WI38 (cell line): ENCODE data around the gene APOBR.

Experiments used
- H3K4me3 ChIP-seq: 2 replicates; pipeline ENCODE4 v1.5.1; 2011; ENCODE audit warnings: low read depth, mild to moderate bottlenecking, control low read depth, low read length
- TF ChIP-seq, protein P1 (sequence below): IDR thresholded peaks from 2 replicates; pipeline ENCODE4 v1.5.1; 2012; ENCODE audit warnings: low read depth, mild to moderate bottlenecking, control low read depth, low read length

Gene APOBR

DNA sequence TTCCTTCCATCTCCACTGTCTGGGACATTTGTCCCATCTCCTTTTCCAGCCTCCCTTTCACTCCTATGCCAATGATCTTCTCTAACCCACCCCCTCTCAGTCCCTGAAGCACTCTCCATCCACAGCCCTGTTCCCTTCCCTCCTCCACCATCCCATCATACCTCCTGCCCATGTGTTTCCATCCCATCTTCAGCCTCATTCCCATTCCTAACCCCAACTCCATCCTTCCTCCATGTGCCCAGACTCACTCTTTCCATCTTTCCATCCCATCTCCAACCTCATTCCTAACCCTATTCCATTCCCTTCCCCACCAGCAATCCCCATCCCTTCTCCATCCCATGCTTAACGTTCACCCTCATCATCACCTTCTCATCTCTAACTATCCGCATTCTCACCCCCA, 7.8 kb downstream of the APOBR start:
- TF ChIP-seq, protein P1, sequence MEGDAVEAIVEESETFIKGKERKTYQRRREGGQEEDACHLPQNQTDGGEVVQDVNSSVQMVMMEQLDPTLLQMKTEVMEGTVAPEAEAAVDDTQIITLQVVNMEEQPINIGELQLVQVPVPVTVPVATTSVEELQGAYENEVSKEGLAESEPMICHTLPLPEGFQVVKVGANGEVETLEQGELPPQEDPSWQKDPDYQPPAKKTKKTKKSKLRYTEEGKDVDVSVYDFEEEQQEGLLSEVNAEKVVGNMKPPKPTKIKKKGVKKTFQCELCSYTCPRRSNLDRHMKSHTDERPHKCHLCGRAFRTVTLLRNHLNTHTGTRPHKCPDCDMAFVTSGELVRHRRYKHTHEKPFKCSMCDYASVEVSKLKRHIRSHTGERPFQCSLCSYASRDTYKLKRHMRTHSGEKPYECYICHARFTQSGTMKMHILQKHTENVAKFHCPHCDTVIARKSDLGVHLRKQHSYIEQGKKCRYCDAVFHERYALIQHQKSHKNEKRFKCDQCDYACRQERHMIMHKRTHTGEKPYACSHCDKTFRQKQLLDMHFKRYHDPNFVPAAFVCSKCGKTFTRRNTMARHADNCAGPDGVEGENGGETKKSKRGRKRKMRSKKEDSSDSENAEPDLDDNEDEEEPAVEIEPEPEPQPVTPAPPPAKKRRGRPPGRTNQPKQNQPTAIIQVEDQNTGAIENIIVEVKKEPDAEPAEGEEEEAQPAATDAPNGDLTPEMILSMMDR, result no peak

DNA sequence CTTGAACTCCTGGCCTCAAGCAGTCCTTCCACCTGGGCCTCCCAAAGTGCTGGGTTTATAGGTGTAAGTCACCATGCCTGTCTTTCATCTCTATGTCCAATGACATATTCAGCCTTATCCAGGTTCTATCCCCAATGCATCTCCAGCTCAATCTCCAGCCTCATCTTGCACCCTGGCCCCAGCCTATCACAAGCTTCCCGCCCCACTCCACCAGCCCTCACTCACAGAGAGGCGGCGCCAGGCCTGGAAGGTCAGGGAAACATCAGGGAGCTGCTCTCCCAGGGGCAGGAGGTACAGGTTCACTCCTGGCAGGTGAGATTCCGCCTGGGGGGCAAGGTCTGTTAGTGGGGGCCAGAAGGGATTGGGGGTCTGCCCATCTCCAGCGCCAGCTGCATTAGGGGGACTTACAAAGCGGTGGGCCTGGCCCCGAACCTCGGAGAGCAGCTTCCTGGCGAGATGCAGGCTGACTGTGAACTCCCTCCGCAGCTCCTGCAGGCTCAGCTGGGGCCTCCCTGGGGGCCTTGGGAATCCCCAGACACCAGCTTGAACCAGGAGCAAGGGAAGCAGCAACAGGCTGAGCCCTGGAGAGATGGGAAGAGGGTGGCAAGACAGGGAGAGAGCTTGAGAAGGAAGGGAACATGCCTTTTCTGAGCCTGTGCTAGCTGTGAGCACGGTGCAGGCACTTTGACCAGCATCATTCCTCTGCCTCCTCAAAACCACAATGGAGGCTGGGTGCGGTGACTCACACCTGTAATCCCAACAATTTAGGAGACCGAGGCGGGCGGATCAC, 9.2 kb downstream of the APOBR start:
- H3K4me3 ChIP-seq, result no peak overlapping the region
- TF ChIP-seq, protein P1, result no peak

More for the DNA sequence above, 7.8 kb downstream of the APOBR start:
- no peak overlapping the region for H3K4me3 ChIP-seq

GRCh38 chr16:28504707-28505404, 10.4 kb downstream of the APOBR start:
- H3K4me3 ChIP-seq, result no peak overlapping the region
- TF ChIP-seq, protein P1, result no peak

DNA sequence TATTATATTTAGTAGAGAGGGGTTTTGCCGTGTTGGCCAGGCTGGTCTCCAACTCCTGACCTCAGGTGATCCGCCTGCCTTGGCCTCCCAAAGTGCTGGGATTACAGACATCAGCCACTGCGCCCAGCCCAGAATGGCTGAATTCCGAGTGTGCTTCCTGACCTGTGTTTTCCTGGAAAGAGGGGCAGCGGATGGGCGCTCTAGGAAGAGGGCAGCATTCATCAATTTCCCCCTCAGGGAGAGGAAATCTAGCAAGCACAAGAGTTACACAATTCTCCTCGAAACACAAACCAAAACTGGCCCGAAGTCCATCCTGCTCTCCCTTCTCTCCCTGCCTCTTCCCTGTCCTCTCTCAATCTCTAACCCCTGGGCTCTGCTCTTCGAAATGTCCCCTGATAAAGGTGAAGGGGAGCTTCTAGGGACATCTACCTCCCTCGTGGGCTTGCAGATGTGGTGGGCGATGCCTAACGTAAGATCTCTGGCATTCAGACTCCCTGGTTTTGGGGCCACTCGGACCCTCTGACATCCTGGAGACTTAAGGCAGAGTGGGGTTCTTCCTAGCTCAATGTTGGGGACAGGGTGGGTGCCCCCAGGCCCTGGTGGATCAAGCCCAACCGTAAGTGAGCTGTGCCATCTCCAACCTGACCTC, 11.2 kb downstream of the APOBR start:
- H3K4me3 ChIP-seq, result no peak overlapping the region
- TF ChIP-seq, protein P1, result no peak

- TF ChIP-seq, protein P1, result no peak
- no peak overlapping the region for H3K4me3 ChIP-seq
These were observed 16.6 kb downstream of the APOBR start for GRCh38 chr16:28511031-28511430.

- TF ChIP-seq, protein P1, result no peak
- H3K4me3 ChIP-seq, result no peak overlapping the region
These were observed 17.7 kb downstream of the APOBR start for GRCh38 chr16:28511801-28512789.
